HG03342 (cell line): ENCODE data around the gene HDC.

Experiments used
- ATAC-seq: cut with Tn5 transposase; IDR thresholded peaks from one replicate; pipeline ENCODE4 v1.9.1; 2021; ENCODE audit warnings: mild to moderate bottlenecking, moderate library complexity; ENCODE audit not compliant: unreplicated experiment

HDC gene, protein sequence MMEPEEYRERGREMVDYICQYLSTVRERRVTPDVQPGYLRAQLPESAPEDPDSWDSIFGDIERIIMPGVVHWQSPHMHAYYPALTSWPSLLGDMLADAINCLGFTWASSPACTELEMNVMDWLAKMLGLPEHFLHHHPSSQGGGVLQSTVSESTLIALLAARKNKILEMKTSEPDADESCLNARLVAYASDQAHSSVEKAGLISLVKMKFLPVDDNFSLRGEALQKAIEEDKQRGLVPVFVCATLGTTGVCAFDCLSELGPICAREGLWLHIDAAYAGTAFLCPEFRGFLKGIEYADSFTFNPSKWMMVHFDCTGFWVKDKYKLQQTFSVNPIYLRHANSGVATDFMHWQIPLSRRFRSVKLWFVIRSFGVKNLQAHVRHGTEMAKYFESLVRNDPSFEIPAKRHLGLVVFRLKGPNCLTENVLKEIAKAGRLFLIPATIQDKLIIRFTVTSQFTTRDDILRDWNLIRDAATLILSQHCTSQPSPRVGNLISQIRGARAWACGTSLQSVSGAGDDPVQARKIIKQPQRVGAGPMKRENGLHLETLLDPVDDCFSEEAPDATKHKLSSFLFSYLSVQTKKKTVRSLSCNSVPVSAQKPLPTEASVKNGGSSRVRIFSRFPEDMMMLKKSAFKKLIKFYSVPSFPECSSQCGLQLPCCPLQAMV

DNA sequence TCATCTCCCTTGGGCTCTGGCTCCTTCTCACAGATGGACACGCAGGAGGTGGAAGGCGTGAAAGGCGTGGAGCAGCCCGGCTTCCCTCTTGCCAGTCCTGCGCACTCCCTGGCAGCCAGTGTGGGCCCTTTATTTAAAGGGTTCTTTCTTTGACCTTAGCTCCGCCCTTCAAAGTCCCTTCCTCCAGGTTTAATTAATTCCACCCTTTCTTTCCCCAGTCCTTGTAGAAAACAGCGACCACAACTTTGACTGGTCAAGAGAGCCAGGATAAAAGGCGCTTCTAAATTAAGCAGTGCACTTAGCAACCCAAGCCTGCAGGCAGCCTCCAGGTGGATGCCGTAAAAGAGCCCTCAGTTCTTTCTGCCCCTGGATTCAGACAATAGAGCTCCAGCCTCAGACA lies at the start of gene HDC:
Gene HDC, minus strand, starts transcription at position 107 of the 400 bp plus-strand sequence. Its CDS starts 103 bp downstream, at position 4.
- no peak for ATAC-seq

DNA sequence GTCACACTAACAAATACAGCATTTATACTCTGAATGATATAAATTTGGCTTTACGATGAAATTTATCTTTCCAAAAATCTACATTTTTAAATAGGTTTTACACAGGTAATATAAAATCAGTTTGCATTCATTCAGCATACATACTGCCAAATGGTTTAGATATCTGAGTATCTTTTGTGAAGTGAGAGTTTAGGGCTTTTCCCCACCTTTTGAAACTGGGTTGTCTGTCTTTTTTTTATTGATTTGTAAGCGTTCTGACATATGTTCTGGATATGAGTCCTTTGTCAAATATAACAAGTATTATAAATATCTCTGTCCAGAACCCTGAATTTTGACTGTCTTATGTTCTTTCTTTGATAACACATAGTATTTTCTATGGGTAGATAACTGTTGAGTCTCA lies 47.1 kb upstream of the HDC start:
- no peak for ATAC-seq

DNA sequence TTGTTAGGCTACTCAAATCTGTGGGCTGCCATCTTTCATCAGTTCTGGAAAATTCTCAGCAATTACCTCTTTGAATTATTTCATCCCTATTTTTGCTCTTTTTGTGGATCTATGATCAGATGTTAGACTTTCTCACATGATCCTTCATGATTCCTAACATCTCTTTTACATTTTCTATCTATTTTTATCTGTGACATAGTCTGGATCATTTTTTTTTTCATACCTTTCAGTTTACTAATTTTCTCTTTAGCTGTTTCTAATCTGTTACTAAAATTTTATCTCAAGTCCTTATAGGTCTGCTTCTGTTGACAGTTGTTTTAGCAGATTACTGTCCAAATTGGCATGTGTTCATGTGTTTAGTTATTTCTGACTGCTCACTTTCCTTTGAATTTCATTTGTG lies 42.3 kb upstream of the HDC start:
- no peak for ATAC-seq

DNA sequence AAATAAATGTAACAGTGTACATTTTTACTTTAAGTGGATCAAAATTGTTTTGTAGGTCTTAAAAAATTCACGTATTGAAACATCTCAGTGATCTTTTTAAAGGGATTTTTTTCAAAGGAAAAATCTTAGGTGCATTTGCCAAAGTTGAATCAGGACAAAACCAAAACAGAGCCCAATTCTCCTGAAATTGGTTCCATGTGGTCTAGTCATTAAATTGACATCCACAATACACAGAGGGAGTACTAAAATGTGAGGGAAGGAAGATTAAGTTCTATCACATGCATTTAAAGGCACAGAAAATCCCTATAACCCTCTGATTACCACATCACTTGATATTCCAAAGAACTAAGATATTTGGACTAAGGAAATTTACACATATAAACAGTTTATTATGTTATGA lies 39.3 kb upstream of the HDC start:
- ATAC-seq, result no peak

DNA sequence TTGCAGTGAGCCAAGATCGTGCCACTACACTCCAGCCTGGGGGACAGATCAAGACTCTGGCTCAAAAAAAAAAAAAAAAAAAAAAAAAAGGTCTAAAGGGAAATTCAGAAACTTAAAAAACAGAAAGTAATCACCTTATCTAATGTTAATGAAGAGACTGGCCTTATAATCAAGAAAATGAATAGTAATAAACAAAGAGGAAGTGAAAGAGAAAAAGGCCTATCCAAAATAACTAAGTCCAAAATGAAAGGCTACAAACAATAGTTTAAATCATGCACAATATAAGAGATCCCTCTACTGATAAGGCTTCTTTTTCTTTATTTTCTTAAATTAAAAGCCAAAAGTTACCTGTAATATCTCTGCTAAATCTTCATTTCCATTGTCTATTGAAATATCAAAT lies 37.1 kb upstream of the HDC start:
- ATAC-seq, result no peak

DNA sequence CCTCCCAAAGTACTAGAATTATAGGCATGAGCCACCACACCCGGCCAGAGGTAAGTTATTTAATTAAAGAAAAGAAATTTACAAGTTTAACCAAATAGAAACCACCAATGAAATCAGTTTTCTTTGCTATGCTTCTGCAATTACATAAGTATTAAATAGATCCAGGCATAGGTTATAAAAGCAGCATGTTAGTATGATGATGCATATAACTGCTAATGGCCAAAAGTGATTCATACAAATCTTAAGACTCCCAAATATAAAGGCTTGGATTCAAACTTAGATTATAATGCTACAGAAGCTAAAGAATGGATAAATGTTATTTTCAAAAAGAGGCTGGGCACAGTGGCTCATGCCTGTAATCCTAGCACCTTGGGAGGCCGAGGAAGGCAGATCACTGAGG lies 32.8 kb upstream of the HDC start:
- no peak for ATAC-seq

DNA sequence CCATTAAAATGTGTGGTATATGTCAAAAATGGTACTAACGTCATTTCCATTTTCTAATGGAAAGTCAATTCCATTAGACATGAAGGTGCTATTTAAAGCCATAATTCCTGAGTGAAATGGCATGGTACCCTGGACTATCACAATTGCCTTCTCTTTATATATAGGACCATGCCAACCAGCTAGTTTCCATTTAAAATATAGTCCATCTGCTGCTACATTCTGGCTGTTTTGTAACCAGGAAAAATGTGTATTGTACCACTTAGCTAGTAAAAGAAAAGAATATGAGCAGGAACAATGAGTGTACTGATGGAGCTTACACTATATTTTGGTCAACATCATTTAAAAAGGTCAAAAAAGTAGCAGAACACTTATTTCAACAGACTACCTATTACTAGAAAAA lies 30.4 kb upstream of the HDC start:
- ATAC-seq, result no peak

DNA sequence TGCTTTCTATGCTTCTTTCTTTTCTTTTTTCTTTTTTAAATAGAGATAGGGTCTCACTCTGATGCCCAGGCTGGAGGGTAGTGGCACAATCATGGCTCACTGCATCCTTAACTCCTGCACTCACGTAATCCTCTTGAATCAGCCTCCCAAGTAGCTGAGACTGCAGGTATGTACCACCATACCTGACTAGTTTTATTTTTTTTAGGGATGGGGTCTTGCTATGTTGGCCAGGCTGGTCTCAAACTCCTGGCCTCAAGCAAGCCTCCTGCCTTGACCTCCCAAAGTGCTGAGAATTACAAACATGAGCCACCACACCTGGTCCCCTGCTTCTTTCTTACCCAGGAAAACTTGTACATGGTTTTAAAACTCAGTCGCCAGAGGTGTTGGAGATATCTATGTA lies 24.2 kb upstream of the HDC start:
- no peak for ATAC-seq

DNA sequence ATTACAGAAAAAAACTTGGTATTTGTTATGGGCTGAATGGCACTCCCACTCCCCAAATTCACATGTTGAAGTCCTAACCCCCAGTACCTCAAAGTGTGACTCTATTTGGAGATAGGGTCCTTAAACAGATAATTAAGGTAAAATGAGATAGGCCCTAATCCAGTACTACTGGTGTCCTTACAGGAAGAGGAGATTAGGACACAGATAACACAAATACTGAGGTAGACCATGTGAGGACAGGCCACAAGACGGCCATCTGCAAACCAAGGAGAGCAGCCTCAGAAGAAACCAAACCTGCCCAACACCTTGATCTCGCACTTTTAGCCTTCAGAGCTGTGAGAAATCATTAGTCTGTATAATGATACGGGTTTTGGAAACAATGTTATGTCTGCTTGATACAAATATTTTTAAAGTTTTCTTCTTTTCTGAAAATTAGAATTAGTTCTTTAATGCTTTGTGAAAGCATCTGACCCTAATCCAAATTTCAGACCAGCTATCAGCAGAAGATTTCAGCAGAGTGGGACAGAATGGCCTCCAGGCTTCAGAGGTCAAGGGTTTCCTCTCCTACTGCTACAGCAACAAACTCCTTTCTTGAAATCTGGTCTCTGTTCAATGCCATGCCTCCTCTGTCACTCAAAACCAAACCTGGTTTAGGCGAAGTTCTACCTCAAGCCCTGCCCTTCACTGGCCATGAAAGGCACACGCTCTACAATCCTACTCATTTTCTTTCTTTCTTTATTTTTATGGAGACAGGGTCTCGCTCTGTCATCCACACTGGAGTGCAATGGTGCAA lies 22.0 kb upstream of the HDC start:
- ATAC-seq, result no peak

DNA sequence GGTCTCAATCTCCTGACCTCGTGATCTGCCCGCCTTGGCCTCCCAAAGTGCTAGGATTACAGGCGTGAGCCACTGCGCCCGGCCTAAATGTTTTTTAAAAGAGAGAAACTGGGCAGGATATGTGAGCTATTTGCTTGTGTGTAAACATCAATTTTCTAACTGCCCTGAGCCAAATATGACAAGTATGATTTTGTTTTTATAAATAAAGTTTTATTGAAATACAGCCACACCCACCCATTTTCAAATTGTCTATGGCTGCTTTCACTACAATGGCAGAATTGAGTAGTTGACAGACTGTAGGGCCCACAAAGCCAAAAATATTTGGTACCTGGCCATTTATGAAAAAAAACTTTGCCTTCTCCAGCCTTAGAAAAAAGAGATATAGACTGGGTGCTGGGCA lies 15.9 kb upstream of the HDC start:
- ATAC-seq, result no peak

DNA sequence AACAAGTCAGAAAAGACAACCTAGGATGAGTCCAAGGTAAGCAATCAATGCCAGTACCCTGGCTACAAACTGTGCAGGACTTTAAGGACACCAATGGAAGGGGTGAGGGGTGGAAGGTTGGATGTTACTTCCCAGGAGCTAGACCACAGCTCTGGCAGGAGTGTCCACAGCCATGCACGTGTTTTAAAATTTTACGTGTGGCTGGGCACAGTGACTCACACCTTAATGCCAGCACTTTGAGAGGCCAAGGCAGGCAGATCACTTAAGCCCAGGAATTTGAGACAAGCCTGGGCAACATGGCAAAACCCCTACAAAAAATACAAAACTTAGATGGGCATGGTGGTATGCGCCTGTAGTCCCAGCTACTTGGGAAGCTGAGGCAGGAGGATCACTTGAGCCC lies 14.7 kb upstream of the HDC start:
- no peak for ATAC-seq

DNA sequence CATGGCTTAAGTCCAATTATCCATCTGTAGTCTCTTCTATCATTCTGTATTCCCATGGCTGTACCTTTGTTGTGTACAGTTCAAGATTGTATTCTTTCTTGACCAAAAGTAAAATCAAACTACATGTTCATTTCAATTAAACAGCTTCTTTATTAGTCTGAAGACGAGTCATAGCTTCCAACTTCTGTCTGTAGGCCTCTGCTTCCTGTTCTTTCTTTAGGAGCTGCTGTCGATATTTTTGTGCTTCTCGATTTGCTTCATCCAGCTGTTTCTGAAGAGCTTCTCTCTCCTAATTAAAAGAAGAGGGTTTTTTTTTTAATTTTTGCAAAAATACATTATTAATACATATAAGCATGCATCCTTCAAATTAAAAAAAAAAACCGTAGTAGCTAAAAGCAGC lies 13.0 kb upstream of the HDC start:
- no peak for ATAC-seq

DNA sequence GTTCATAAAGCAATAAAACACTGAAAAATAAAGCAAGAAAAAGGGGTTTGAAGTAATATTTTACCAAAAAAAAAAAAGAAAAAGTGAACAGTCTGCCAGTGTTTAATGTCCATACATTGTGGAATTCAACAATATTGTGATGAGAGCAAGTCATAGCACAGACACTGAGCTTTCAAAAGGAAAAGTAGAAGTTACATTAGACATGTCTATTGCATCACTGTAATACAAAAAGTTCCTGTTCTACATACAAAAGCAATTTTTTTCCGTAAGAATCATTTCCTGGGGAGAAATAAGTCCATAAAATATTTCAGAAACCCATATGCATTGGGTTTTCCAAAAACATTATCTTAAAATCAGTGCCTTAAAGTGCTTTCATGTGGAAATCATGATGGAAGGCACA lies 11.8 kb upstream of the HDC start:
- ATAC-seq, result no peak

DNA sequence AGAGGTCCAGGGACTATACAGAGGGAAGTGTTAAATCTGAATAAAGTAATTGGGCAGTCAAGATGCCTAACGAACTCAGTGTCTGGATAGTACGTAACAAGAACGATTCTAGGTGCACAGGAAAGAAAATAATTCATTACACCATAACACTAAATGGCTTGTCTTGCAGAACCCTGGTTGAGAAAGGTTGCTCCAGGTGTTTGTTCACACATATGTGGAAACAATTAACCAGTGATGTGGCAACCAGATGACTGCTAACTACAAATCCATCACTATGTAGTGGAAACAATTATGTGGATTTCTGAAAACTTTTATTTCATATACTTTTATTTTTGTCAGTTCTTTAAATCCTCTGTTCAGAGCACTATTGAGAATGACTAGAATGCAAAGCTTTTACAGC lies 10.4 kb upstream of the HDC start:
- ATAC-seq, result no peak

DNA sequence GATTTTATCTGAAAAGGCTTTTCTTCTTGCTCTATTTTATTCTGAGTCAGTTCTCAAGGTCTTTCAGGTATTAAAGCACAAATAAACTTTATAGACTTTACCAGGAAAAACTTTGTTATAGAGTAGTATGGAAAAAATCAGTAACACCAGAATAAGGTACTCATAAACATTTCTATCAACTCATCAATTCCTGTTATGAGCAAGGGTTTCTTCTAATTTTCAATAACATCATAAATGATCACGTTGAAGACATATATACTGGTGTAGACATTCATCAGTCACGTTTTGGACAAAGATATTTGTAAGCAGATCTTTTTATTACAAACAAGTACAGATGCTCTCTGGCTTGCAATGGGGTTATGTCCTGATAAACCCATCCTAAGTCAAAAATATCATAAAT lies 9.6 kb upstream of the HDC start:
- no peak for ATAC-seq

DNA sequence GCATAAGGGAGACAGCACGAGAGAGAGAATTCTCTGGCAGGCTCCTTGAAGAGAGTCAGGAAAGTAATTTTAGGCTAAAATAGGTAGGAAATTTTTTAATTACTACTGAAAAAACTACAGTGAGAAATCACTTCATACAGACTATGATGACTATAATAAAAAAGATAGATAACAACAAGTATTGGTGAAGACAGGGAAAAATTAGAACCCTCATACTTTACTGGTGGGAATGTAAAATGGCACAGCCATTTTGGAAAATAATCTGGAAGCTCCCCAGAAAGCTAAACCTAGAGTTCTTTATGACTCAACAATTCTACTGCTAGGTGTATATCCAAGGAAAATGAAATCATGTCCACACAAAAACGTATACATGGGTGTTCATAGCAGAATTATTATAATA lies 2.1 kb upstream of the HDC start:
- ATAC-seq, result no peak

DNA sequence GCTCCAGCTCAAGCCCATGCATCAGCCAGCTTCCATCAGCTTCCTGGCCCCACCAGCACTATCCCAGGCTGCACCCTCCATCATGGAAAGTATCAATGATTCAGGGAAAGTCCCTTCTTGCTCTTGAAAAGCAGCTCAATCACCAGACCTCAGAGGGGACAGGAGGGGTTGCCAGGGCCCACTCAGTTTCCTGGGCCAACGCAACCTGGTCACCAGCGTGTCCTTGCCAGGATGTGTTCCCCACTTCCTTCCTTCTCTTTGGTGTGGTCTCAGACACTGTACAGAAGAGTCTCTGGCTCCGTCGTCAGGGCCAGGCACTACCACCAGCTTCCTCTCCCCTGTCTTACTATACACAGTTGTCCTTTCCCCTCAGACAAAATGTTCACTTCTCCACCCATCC lies 3.0 kb downstream of the HDC start:
- ATAC-seq, result no peak

DNA sequence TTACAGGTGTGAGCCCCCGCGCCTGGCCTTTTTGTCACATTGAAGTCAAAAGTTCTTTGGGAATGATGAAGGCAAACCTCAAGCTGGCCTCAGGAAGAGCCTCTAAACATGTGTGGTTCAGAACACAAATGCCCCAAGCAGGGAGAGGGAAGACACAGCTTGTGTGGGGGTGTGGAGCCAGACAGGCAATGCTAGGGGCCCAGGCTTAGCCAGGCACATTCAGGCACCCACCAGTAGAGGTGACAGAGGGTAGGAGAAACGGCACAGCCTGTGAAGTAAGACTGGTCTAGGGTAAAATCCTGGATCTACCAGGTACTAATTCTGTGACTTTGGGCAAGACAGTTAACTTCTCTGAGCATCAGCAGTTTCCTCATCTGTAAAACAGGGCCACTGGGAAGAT lies 3.5 kb downstream of the HDC start:
- no peak for ATAC-seq

DNA sequence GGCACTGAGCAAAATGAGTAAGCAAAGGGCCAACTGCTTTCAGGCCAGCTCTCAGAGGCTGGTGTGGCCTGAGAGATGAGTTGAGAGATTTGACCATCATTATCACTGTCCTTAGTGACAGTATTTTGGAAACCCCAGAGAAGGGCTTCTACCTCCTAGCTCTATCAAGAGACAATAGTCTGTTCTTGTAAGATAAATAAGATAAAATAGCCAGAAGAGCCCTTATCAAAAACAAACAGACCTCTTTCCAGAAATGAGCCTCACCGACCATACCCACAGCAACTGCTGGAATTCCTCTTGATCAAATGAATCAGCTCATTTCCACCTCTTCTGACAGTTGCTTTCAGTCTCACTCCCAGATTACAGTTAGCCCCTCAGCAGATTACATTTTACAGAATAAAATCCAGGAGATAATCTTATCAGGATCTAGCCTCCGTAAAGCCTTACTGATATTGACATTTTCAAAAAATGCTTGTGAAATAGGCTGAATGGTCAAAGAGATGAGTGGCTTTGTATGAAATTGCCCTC lies 4.5 kb downstream of the HDC start:
- ATAC-seq, result peak; percentile 55

DNA sequence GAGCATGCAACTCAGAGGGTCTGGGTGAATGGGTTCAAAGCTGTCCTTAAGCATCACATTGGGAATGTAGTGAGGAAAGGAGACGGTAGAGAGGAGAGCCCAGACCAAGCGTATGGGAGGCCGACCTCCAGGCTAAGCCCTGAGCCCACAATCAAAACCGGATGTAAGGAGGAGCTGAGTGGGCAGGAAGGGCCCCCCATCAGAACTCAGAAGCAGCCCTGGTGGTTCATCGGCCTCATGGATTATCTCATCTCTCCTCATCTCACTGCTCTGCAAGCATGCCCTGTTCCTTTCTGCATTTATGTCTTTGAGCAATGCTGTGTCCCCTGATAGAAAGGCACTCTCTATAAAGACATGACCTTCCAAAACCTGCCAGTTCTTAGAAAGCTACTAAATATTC lies 6.2 kb downstream of the HDC start:
- no peak for ATAC-seq

DNA sequence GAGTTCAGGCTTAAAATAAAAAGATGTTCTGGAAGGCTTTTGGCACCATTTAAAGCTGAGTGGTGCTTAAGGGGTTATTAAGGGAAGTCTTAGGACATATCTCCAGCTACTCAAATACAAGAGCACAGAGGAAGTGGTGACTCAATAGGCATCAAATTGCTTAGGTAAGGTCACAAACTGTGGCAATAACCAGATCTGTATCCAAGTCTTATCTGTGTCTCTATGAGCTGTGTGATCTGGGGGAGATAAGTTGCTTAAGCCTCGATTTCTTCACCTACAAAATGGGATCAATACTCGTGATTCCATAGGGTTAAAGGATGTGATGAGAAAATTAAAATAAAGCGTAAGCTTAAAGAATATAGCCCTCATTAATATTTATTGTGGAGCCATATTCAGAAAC lies 7.6 kb downstream of the HDC start:
- ATAC-seq, result no peak

DNA sequence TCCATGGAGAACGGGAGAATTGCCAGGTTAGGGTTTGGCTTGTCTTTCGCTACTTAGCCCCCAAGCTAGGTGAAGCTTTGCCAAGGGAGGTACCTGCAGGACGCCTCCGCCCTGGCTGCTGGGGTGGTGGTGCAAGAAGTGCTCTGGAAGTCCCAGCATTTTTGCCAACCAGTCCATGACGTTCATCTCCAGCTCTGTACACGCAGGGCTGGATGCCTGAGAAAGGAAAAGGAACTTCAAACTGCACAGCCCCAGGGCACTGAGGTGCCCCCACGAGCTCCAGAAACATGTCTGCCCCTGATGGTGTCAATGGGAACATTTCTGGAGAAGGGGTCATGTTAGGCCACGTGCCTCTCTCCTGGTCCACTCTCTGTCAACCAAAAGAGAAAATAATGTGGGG lies 8.2 kb downstream of the HDC start:
- no peak for ATAC-seq
